HG03066 (cell line): Measurements from ENCODE around the gene COX10.

Experiments
- ATAC-seq: cut with Tn5 transposase; IDR thresholded peaks from one replicate; pipeline ENCODE4 v1.9.1; 2021; ENCODE audit warnings: low read depth; ENCODE audit not compliant: unreplicated experiment

COX10 gene

GRCh38 chr17:14116263-14117024, 47.1 kb downstream of the COX10 start:
- no peak for ATAC-seq

- no peak for ATAC-seq
Measured at GRCh38 chr17:14118951-14119350, 49.6 kb downstream of the COX10 start.

GRCh38 chr17:14119546-14119945, 50.2 kb downstream of the COX10 start:
- ATAC-seq = no peak

GRCh38 chr17:14121952-14122351, 52.6 kb downstream of the COX10 start:
- ATAC-seq = no peak

GRCh38 chr17:14123619-14124278, 54.4 kb downstream of the COX10 start:
- ATAC-seq = no peak

GRCh38 chr17:14124854-14125253, 55.5 kb downstream of the COX10 start:
- no peak for ATAC-seq

GRCh38 chr17:14125518-14126137, 56.3 kb downstream of the COX10 start:
- no peak for ATAC-seq

GRCh38 chr17:14133104-14133503, 63.8 kb downstream of the COX10 start:
- ATAC-seq = no peak

GRCh38 chr17:14134456-14134855, 65.2 kb downstream of the COX10 start:
- ATAC-seq = no peak

GRCh38 chr17:14135906-14136590, 66.7 kb downstream of the COX10 start:
- no peak for ATAC-seq

- ATAC-seq = no peak
Measured at GRCh38 chr17:14138649-14139048, 69.3 kb downstream of the COX10 start.

- ATAC-seq = no peak
Measured at GRCh38 chr17:14143688-14144087, 74.4 kb downstream of the COX10 start.

- no peak for ATAC-seq
Measured at GRCh38 chr17:14144508-14144907, 75.2 kb downstream of the COX10 start.

- no peak for ATAC-seq
Measured at GRCh38 chr17:14149751-14150150, 80.4 kb downstream of the COX10 start.

- no peak for ATAC-seq
Measured at GRCh38 chr17:14150619-14151018, 81.3 kb downstream of the COX10 start.

- no peak for ATAC-seq
Measured at GRCh38 chr17:14152721-14153120, 83.4 kb downstream of the COX10 start.

GRCh38 chr17:14153374-14153773, 84.1 kb downstream of the COX10 start:
- ATAC-seq = no peak

- no peak for ATAC-seq
Measured at GRCh38 chr17:14156689-14157088, 87.4 kb downstream of the COX10 start.

- no peak for ATAC-seq
Measured at GRCh38 chr17:14157822-14158221, 88.5 kb downstream of the COX10 start.

- no peak for ATAC-seq
Measured at GRCh38 chr17:14158707-14159106, 89.4 kb downstream of the COX10 start.

- ATAC-seq = no peak
Measured at GRCh38 chr17:14161419-14161818, 92.1 kb downstream of the COX10 start.
